Mammary epithelial cell (primary cell): ENCODE results near the gene FRMD3.

Experiments used
- EZH2 ChIP-seq: IDR thresholded peaks from 2 replicates; pipeline ENCODE4 v1.6.1; 2012; ENCODE audit warnings: low read length, inconsistent platforms, borderline replicate concordance
- TF ChIP-seq, protein P1 (sequence below), 2 donors: IDR thresholded peaks in 1 of 2; conservative IDR thresholded peaks in 1 of 2; 2 replicates each; pipeline ENCODE4 v1.5.1; 2011 to 2012; ENCODE audit warnings: inconsistent platforms in 2 of 2, low read length in 2 of 2, mild to moderate bottlenecking in 2 of 2, control low read depth in 1 of 2, low read depth in 1 of 2; ENCODE audit not compliant: insufficient read depth in 1 of 2; ENCODE audit errors: extremely low read depth in 1 of 2

DNA sequence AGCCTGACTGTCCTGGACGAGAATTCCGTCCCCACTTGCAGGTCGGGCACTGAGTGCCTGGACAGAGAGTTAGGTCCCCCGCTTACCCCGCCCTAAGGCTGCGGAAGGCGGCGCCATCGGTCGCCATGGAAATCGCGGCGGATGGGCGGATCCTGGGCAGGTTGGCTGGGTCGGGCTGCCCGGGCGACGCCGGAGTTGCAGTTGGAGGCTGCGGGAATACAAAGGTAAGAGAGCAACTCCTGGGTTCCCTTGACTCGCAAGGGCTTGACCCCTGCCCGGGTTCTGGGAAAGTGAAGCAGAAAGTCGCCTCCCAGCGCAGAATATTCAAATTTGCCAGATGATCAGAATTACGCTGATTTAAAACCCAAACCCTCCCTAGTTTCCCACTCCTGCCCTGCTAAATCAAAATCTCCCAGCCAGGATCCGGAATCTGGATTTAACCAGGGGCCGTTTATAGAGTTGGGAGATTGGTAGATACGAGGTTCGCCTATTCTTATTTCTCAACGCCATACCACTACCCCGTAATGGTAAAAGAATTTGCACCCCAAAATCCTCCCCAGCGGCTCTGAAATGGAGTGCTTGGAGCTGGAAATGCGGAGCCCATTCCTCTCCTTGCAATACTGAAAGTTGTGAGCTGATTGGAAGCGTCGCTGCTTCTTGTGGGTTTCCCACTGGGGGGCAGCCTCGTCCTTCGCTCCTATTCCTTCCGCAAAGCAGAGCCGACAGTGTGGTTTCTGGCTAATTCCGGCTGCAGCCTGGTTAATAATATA is 318.9 kb downstream of the FRMD3 start:
- TF ChIP-seq, protein P1, sequence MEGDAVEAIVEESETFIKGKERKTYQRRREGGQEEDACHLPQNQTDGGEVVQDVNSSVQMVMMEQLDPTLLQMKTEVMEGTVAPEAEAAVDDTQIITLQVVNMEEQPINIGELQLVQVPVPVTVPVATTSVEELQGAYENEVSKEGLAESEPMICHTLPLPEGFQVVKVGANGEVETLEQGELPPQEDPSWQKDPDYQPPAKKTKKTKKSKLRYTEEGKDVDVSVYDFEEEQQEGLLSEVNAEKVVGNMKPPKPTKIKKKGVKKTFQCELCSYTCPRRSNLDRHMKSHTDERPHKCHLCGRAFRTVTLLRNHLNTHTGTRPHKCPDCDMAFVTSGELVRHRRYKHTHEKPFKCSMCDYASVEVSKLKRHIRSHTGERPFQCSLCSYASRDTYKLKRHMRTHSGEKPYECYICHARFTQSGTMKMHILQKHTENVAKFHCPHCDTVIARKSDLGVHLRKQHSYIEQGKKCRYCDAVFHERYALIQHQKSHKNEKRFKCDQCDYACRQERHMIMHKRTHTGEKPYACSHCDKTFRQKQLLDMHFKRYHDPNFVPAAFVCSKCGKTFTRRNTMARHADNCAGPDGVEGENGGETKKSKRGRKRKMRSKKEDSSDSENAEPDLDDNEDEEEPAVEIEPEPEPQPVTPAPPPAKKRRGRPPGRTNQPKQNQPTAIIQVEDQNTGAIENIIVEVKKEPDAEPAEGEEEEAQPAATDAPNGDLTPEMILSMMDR (conservative IDR thresholded peaks at IDR 0.05 in 1 of 2, IDR thresholded peaks at IDR 0.05 in 1 of 2; ENCODE audit: extremely low read depth in 1 of 2, insufficient read depth in 1 of 2, low read depth in 1 of 2, low read length in 2 of 2) = peak; percentile 32 to 71
- TF ChIP-seq EZH2 = no peak
